GM21786 (cell line): Measurements from ENCODE around the gene MAP3K14.
A peak's percentile ranks its signal among the peaks of the same experiment; 100 is the strongest.
"Not testable (repeated sequence)": the region's sequence is repeated elsewhere in the genome, so short reads cannot be mapped to it uniquely, and the experiment has no call there.

Experiments
- ATAC-seq: cut with Tn5 transposase; IDR thresholded peaks from one replicate; pipeline ENCODE4 v1.9.1; 2021; ENCODE audit not compliant: unreplicated experiment

MAP3K14 gene

GRCh38 chr17:45261577-45262515, 55.0 kb downstream of the MAP3K14 start, which contains the start of gene SPATA32:
TSS of gene SPATA32 (minus strand) at chr17:45262094. CDS start at chr17:45262016, 78 bp downstream.
- ATAC-seq = no peak

- ATAC-seq = no peak
Measured at GRCh38 chr17:45260204-45260783, 56.5 kb downstream of the MAP3K14 start.

- ATAC-seq = no peak
Measured at GRCh38 chr17:45258981-45259380, 57.8 kb downstream of the MAP3K14 start.

GRCh38 chr17:45257115-45257514, 59.7 kb downstream of the MAP3K14 start:
- ATAC-seq = no peak

- no peak for ATAC-seq
Measured at GRCh38 chr17:45256114-45256966, 60.5 kb downstream of the MAP3K14 start.

GRCh38 chr17:45255358-45255757, 61.5 kb downstream of the MAP3K14 start:
- no peak for ATAC-seq

- no peak for ATAC-seq
Measured at GRCh38 chr17:45253879-45254278, 62.9 kb downstream of the MAP3K14 start.

- not testable (repeated sequence) for ATAC-seq
Measured at GRCh38 chr17:45253237-45253636, 63.6 kb downstream of the MAP3K14 start.

- ATAC-seq = no peak
Measured at GRCh38 chr17:45251931-45252330, 64.9 kb downstream of the MAP3K14 start.

- ATAC-seq = peak; percentile 61
Measured at GRCh38 chr17:45248132-45248957, 68.5 kb downstream of the MAP3K14 start.

- peak; percentile 74 for ATAC-seq
Measured at GRCh38 chr17:45247429-45248131, 69.2 kb downstream of the MAP3K14 start.

- no peak for ATAC-seq
Measured at GRCh38 chr17:45246861-45247428, 69.9 kb downstream of the MAP3K14 start.

- ATAC-seq = no peak
Measured at GRCh38 chr17:45246338-45246737, 70.5 kb downstream of the MAP3K14 start.

- no peak for ATAC-seq
Measured at GRCh38 chr17:45244725-45245656, 71.8 kb downstream of the MAP3K14 start.

GRCh38 chr17:45243750-45244149, 73.1 kb downstream of the MAP3K14 start:
- no peak for ATAC-seq

GRCh38 chr17:45242029-45242414, 74.8 kb downstream of the MAP3K14 start:
- no peak for ATAC-seq

GRCh38 chr17:45241328-45242028, 75.3 kb downstream of the MAP3K14 start:
- no peak for ATAC-seq

- ATAC-seq = no peak
Measured at GRCh38 chr17:45240905-45241327, 75.9 kb downstream of the MAP3K14 start.
